Psoas muscle (tissue), 8 donors: Measurements from ENCODE around the gene RET. TPM values are rescaled to one million over a fixed set of nuclear protein-coding genes. Genes with fewer than 3 reads are reported as not detected.

ENCODE experiments used
- ATAC-seq, 4 donors: fragments of 200-7000 bp; cut with Tn5 transposase; one replicate each; pipeline ENCODE4 v1.9.1; 2020; ENCODE audit warnings: moderate library complexity in 3 of 4, mild to moderate bottlenecking in 2 of 4
- DNase-seq, 2 donors: peaks; one replicate each; pipeline ENCODE4 v3.0.0-alpha.2; 2020
- H3K27ac ChIP-seq: fragments of 200-600 bp; one replicate; pipeline ENCODE4 v1.8.0; 2022
- H3K27me3 ChIP-seq, 3 donors: fragments of 200-600 bp in 1 of 3; one replicate each; pipeline versions ENCODE4 v1.6.1 to v1.8.0; 2013 to 2022; ENCODE audit warnings: low read length in 2 of 3, mild to moderate bottlenecking in 2 of 3, moderate library complexity in 1 of 3; ENCODE audit not compliant: insufficient read depth in 3 of 3
- H3K36me3 ChIP-seq, 2 donors: fragments of 200-600 bp in 1 of 2; one replicate each; pipeline versions ENCODE4 v1.6.1 to v1.8.0; 2013 to 2022; ENCODE audit warnings: low read depth in 1 of 2, mild to moderate bottlenecking in 1 of 2, moderate library complexity in 1 of 2; ENCODE audit not compliant: insufficient read depth in 1 of 2
- H3K4me1 ChIP-seq: fragments of 200-600 bp; one replicate; pipeline ENCODE4 v1.8.0; 2022
- H3K4me3 ChIP-seq: fragments of 200-600 bp; one replicate; pipeline ENCODE4 v1.8.0; 2022; ENCODE audit warnings: mild to moderate bottlenecking
- H3K9me3 ChIP-seq: fragments of 200-600 bp; one replicate; pipeline ENCODE4 v1.8.0; 2022
- CTCF ChIP-seq: fragments of 200-600 bp; IDR thresholded peaks from one replicate; pipeline ENCODE4 v1.8.0; 2022; ENCODE audit warnings: antibody characterized with exemption
- WGBS, 3 donors: extraction: QIAGEN DNeasy Blood & Tissue Kit; methylation state at CpG; one replicate each; pipeline versions ENCODE4 v1.1.6 to v1.1.7; 2013; 5-methylcytosine and 5-hydroxymethylcytosine counted together
- intact Hi-C, 2 donors: fragments of 100-400 bp; cut with DNase I; formaldehyde crosslinking; loops; one replicate each; pipeline versions ENCODE4 v1.11.0 to v1.14.2; 2022
- polyA plus RNA-seq, 3 donors: library from polyadenylated mRNA; stranded (reverse); fragments of 200-250 nt; gene quantifications; one replicate each; pipeline ENCODE4 v1.2.3, GENCODE V29; 2013
- total RNA-seq, 4 donors: library from RNA; stranded (reverse); fragmentation: NEBNext Ultra II Directional in 2 of 4; extraction: Animal tissue kit (Norgen Biotek cat#: 25700) in 2 of 4; gene quantifications; one replicate each; pipeline versions ENCODE4 v1.2.1 to v1.2.4, GENCODE V29; 2021 to 2023
- donor health status: healthy with polysubstance abuse.
- donor health status: DM: no; HTN: no; CAD: no; lungs with moderate emphysema.
- donor health status: Bipolar disorder and iron deficiency.
- donor health status: healthy.
- donor health status: DM: yes; HTN: yes; CAD: no.
- donor health status: DM: no; HTN: no; CAD: no.
- donor health status: DM: no; HTN: no; CAD: no.
- donor health status: DM: yes; HTN: yes; CAD: no.

The RET gene
- total and polyA plus RNA-seq, 7 donors: 0.35 to 2.6 (median 0.60) TPM

GRCh38 chr10:43086321-43086942 is 9.6 kb downstream of the RET start:
- no peaks in the 10 kb centered on the region for H3K9me3 ChIP-seq
- peaks cover 0 to 16% (median 5%) of the 10 kb centered on the region in 3 donors for H3K27me3 ChIP-seq
- intact Hi-C loops: no loop called here
- no peaks in the 10 kb centered on the region for H3K4me1 ChIP-seq
- no peak overlapping the region for H3K27ac ChIP-seq
- no peaks in the 10 kb centered on the region for H3K36me3 ChIP-seq
- 60 to 79% (median 63%) methylated on average over 7 of the region's 7 CpGs for WGBS, 3 donors
- no peak for TF ChIP-seq CTCF
- DNase-seq: no peak
- H3K4me3 ChIP-seq: no peak overlapping the region
- ATAC-seq: no peak

GRCh38 chr10:43089519-43089918 is 12.7 kb downstream of the RET start:
- ATAC-seq: no peak
- no peak for TF ChIP-seq CTCF
- Histone ChIP-seq H3K27me3 (peaks cover 0 to 5% (median 2%) of the 10 kb centered on the region in 3 donors), H3K4me3 (no peak overlapping the region), H3K4me1 (no peaks in the 10 kb centered on the region), H3K27ac (no peak overlapping the region), H3K36me3 (no peaks in the 10 kb centered on the region), H3K9me3 (no peaks in the 10 kb centered on the region)
- no peak for DNase-seq
- 66 to 83% (median 81%) methylated on average over 10 of the region's 10 CpGs for WGBS, 3 donors
- intact Hi-C loops: no loop called here

- Histone ChIP-seq H3K36me3 (no peaks in the 10 kb centered on the region), H3K4me3 (no peak overlapping the region), H3K4me1 (no peaks in the 10 kb centered on the region), H3K9me3 (no peaks in the 10 kb centered on the region), H3K27me3 (peaks cover 0 to 4% (median 0%) of the 10 kb centered on the region in 3 donors), H3K27ac (no peak overlapping the region)
- no peak for TF ChIP-seq CTCF
- DNase-seq: no peak
- ATAC-seq: peak in 2 of 4 donors; percentile 32 to 62
- WGBS, 3 donors: 43 to 51% (median 43%) methylated on average over 8 of the region's 8 CpGs
- intact Hi-C loops: no loop called here
Measured at GRCh38 chr10:43090188-43090587, 13.3 kb downstream of the RET start.

GRCh38 chr10:43090664-43091063 is 13.8 kb downstream of the RET start:
- no peaks in the 10 kb centered on the region for H3K9me3 ChIP-seq
- DNase-seq (no peak), ATAC-seq (no peak)
- H3K27me3 ChIP-seq: peaks cover 0 to 4% (median 0%) of the 10 kb centered on the region in 3 donors
- H3K4me1 ChIP-seq: no peaks in the 10 kb centered on the region
- H3K27ac ChIP-seq: no peak overlapping the region
- no peak overlapping the region for H3K4me3 ChIP-seq
- intact Hi-C loops: no loop called here
- WGBS, 3 donors: 76 to 85% (median 77%) methylated on average over 10 of the region's 10 CpGs
- H3K36me3 ChIP-seq: no peaks in the 10 kb centered on the region
- TF ChIP-seq CTCF: no peak

- DNase-seq: no peak
- intact Hi-C loops: no loop called here
- no peak for ATAC-seq
- WGBS, 3 donors: 72 to 75% (median 74%) methylated on average over 3 of the region's 3 CpGs
- H3K27ac ChIP-seq: no peak overlapping the region
- peaks cover 0 to 6% (median 5%) of the 10 kb centered on the region in 3 donors for H3K27me3 ChIP-seq
- no peak overlapping the region for H3K4me3 ChIP-seq
- no peaks in the 10 kb centered on the region for H3K36me3 ChIP-seq
- H3K4me1 ChIP-seq: no peaks in the 10 kb centered on the region
- no peak for TF ChIP-seq CTCF
- H3K9me3 ChIP-seq: no peaks in the 10 kb centered on the region
Measured at GRCh38 chr10:43091846-43092245, 15.0 kb downstream of the RET start.
